Hindlimb muscle (tissue), 1 donor: ENCODE measurements around the gene CSF3R. TPM values are rescaled to one million over a fixed set of nuclear protein-coding genes. Genes with fewer than 3 reads are reported as not detected.
"Not testable (repeated sequence)": the region's sequence is repeated elsewhere in the genome, so short reads cannot be mapped to it uniquely, and the experiment has no call there.

Experiments
- DNase-seq: peaks from one replicate; pipeline ENCODE4 v3.0.0-alpha.2; 2013
- polyA plus RNA-seq: library from polyadenylated mRNA; unstranded; fragments of 120-200 nt; gene quantifications from one replicate; pipeline ENCODE4 v1.2.1, GENCODE V29; 2013; ENCODE audit not compliant: insufficient read length

CSF3R gene
- polyA plus RNA-seq, 1 donor: 3.8 TPM

- DNase-seq: no peak
These were observed 1.6 kb downstream of the CSF3R start for GRCh38 chr1:36481091-36481490.

GRCh38 chr1:36480161-36480560 is 2.6 kb downstream of the CSF3R start:
- DNase-seq: no peak

GRCh38 chr1:36479505-36480051 is 3.1 kb downstream of the CSF3R start:
- DNase-seq: no peak

- not testable (repeated sequence) for DNase-seq
These were observed 5.1 kb downstream of the CSF3R start for GRCh38 chr1:36477615-36478014.

DNA sequence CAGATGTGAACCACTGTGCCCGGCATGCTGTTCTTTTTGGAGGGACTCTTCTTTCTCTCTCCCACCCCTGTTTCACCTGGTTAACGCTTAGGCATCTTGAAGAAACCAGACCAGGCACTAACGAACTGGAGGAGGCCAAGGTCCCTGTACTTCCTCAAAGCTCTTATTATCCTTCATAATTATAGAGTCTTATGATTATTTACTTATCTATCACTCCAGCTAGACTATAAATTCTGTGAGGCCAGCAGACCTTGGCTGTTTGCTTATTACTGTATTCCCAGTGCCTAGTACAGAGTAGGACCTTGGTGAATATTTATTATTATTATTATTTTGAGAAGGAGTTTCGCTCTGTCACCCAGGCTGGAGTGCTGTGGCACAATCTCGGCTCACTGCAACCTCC is 5.8 kb downstream of the CSF3R start:
- no peak for DNase-seq

DNA sequence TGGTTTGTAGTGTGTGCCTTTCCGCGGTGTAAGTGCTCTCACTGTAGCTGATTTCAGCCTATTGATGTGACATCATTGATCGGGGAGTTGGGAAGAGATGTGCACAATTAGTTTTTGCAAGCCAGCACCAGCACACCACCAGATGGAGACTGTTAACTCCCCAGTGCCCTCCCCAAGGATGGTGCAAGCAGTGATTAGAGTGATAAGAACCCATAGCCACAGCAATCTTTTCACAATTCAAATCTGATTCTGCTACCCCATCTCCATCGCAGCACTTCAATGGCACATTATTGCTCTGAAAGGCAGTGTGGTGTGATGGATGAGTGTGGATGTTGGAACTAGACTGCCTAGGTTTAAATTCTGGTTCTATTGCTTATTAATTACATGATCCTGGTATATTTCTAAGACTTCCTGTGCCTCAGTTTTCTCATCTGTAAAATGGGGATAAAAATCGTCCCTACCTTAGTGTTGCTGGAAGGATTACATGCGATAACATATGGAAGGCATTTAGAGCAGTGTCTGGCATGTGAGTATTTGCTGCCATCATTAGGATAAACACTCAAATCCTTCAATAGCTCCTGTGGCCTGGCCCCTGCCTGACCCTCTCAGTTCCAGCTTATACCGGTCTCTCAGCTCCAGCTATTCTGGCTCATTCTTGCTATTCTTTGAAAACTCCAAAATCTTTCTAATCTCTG is 6.7 kb downstream of the CSF3R start:
- DNase-seq: no peak

DNA sequence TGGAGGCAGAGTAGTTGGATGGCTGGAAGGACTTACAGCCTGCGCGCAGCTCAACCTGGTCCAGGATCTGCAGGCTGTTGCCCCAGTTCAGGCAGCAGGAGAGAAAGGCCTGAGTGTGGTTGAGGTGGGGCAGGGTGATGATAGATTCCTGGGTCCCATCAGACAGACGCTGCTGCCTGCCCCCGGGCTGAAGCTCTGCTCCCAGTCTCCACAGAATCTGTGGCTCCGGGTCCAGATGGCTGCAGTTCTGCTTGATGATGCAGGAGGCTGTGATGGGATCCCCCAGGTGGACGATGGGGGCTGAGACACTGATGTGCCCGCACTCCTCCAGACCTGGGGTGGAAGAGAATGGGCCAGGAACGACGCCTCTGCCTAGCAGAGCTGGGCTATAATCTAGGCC is 7.4 kb downstream of the CSF3R start:
- DNase-seq: no peak

DNA sequence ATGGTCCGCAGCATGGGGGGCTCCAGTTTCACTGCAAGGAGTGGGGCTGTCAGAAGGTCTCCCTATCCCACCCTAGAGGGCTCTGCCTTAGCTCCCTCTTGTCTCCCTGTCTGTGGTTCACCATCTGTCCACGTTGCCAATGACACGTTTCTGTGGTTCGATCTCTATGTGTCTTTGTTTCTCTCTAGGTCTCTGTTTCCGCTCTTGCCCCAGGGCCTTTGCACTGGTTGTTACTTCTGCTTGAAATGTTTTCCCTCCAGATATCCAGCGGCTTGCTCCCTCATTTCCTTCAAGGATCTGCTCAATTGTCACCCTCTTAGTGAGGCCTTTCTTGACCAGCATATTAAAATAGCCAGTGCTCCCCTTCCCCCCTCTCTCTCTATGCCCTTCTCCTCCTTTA is 10.1 kb downstream of the CSF3R start:
- no peak for DNase-seq

DNA sequence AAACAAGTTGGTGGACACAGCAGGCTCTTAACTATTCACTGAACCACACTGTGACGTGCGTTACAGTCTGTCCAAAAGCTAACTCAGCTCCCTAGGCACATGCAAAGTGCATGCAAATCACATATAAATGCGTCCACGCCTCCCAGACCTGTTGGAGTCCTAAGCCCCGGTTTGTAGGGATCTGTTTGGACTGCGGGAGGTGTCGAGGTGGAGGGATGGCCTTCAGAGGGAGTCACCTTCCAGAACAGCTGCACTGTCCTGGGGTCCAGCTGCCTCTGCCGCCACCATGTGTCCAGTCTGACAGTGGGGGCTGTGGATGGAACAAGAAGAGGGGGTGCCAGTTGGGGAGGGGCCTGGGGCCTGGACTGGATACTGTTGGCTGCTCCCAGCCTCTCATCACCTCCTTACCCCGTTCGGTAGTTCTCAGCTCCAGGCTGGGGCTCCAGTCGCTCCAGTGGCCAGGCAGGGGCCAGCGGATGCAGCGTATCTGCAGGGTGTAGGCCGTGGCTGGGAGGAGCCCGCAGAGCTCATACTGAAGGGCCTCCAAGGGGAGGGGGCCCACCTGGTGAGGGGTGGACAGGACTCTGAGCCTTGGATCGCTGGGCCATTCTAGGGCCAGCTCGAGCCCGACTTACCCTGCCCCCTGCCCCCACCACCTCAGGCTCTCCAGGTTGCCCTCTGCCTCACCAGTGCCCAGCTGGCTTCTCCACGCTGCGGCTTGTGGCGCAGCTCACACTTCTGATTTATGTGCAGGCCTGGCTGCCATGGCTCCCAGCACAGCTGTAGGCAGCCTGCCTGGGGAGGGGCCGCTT is 10.7 kb downstream of the CSF3R start:
- DNase-seq: no peak

DNA sequence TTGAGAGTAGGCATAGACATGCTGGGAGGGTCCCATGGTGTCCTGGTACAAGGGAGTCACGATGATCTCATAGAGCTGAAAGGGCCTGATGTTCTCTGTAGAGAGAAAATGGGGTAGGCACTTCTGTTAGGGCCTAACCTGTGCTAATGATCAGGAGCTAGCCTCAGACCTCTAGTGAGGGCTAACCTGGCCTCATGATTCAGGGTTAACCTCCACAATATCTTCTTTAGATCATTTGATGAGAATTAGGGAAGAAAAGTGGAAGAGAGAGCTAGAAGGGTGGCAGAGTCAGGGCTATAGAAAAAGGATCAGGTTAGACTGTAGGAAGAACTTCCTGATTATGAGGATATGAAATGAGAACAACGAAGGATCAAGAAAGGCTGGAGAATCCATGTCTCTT is 13.6 kb downstream of the CSF3R start:
- no peak for DNase-seq

GRCh38 chr1:36467700-36468455 is 14.8 kb downstream of the CSF3R start:
- DNase-seq: no peak

GRCh38 chr1:36467027-36467410 is 15.7 kb downstream of the CSF3R start:
- DNase-seq: no peak

- DNase-seq: no peak
These were observed 16.2 kb downstream of the CSF3R start for GRCh38 chr1:36466370-36467026.

DNA sequence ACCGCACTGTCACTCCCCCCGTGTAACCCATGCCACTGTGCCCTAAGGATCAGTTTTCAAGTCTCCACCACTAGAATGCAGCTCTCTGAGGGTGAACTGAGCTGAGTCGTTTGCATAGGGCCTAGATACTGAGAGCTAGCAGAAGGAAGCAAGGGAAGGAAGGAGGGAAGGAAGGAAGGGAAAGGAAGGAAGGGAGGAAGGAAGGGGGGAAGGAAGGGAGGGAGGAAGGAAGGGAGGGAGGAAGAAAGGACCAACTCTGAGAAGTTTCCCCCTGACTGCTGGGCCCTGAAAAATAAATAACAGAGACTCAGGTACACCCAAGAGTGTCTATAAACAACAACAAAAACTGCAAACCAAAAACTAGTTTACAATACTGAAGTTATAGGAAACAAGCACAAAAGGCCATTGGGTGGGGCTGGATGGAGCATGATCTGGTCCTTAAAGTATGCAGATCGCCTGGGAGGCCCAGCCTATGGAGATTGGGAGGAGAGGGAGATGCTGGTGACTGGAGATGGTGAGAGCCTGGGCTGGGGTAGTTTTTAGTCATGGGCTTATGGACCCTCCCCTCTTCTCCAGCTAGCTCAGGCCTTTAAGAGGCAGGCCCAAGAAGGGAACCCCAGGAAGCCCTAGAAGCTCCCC is 16.9 kb downstream of the CSF3R start:
- no peak for DNase-seq

GRCh38 chr1:36464605-36465393 is 17.9 kb downstream of the CSF3R start:
- DNase-seq: no peak

- peak; percentile 95 for DNase-seq
These were observed 18.7 kb downstream of the CSF3R start, which contains the start of gene MRPS15 for GRCh38 chr1:36463803-36464604. MRPS15 (minus strand) TSS chr1:36464384; CDS start chr1:36464275, 109 bp downstream.

DNA sequence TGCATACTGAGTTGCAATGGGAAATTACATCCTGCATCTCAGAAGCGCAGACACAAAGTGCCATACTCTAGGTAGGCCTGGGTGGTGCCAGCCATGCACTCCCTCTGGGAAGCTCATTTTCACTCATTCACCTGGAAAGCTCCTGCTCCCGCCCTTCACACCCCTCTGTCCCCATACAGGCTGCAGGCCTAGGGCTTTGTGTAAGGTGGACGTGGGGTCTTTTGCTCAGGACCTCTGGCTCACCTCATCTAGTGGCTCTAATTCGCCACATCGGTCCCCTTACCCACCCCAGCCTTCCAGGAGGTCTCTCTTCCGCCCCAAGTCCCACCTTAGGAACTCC is 19.3 kb downstream of the CSF3R start:
- DNase-seq: no peak

GRCh38 chr1:36458910-36459309 is 23.8 kb downstream of the CSF3R start:
- no peak for DNase-seq

GRCh38 chr1:36457691-36458090 is 25.0 kb downstream of the CSF3R start:
- DNase-seq: no peak

DNA sequence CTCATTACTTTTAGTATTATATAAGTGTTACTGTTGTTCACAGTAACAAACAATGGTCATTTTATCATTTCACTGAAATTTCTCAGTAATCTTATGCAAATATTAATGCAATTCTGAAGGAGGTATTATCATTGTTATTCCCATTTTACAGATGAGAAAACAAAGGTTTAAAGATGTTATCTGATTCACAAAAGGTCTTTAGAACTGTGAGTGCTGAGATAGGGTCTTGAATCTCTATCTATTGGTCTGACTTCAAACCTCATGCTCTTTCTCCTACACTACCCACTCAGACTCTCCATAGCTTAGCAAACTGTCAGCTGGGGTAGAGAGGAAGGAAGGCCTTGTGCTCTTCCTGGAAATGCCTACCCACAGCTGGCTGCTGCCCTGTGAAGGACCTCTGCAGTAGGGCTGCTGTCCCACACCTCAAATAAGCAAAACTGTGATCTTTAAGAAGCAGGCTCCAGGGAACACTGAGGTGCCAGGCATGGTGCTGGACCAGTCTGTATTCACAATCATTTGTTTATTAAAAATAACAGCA is 26.3 kb downstream of the CSF3R start:
- DNase-seq: no peak
